K562 (cell line): ENCODE data around the gene PPM1D. TPM values are rescaled to one million over a fixed set of nuclear protein-coding genes. Genes with fewer than 3 reads are reported as not detected.

Source experiments
- ADNP ChIP-seq: fragments of 200-800 bp; sonication (Bioruptor generic); IDR thresholded peaks from 2 replicates; pipeline ENCODE4 v1.6.1; 2016; ENCODE audit warnings: missing genetic modification characterization, missing compliant biosample characterization
- FOXJ2 ChIP-seq: fragments of 200-800 bp; sonication (Bioruptor generic); IDR thresholded peaks from 2 replicates; pipeline ENCODE4 v1.6.1; 2016; ENCODE audit warnings: missing genetic modification characterization, missing compliant biosample characterization
- GTF2A2 ChIP-seq: IDR thresholded peaks from 2 replicates; pipeline ENCODE4 v1.6.1; 2016; ENCODE audit warnings: mild to moderate bottlenecking, missing genetic modification characterization, missing compliant biosample characterization
- HDAC8 ChIP-seq: fragments of 450-650 bp; IDR thresholded peaks from 2 replicates; pipeline ENCODE4 v1.6.1; 2016; ENCODE audit warnings: mild to moderate bottlenecking, missing genetic modification characterization, moderate library complexity, missing compliant biosample characterization
- L3MBTL2 ChIP-seq: fragments of 450-650 bp; IDR thresholded peaks from 2 replicates; pipeline ENCODE4 v1.6.1; 2016; ENCODE audit warnings: mild to moderate bottlenecking, moderate library complexity
- LCOR ChIP-seq: sonication (generic); formaldehyde crosslinking; IDR thresholded peaks from 2 replicates; pipeline ENCODE4 v1.8.0; 2022; ENCODE audit warnings: mild to moderate bottlenecking, missing genetic modification reagents
- MCM5 ChIP-seq: fragments of 450-650 bp; IDR thresholded peaks from 2 replicates; pipeline ENCODE4 v1.6.1; 2016; ENCODE audit warnings: low read depth
- MEF2D ChIP-seq: conservative IDR thresholded peaks from 2 replicates; pipeline ENCODE4 v1.6.1; 2016; ENCODE audit warnings: low read depth, missing genetic modification characterization, missing compliant biosample characterization
- NFE2 ChIP-seq: IDR thresholded peaks from 2 replicates; pipeline ENCODE4 v1.6.1; 2014; ENCODE audit warnings: antibody characterized with exemption, low read depth
- NFE2L1 ChIP-seq: fragments of 450-650 bp; IDR thresholded peaks from 2 replicates; pipeline ENCODE4 v1.6.1; 2016; ENCODE audit warnings: missing genetic modification characterization, low read depth, mild to moderate bottlenecking, missing compliant biosample characterization, moderate library complexity, borderline replicate concordance
- SIRT6 ChIP-seq: IDR thresholded peaks from one replicate; pipeline ENCODE4 v1.6.1; 2012; ENCODE audit warnings: low read depth, mild to moderate bottlenecking, control low read depth, inconsistent platforms, low read length, moderate library complexity
- SMARCE1 ChIP-seq: fragments of 450-650 bp; IDR thresholded peaks from 2 replicates; pipeline ENCODE4 v1.7.1; 2016; ENCODE audit warnings: mild to moderate bottlenecking
- SRF ChIP-seq, 2 experiments: fragments of 250-450, 450-650 bp in 1 of 2; sonication (Bioruptor Pico) in 1 of 2; sonication (generic) in 1 of 2; formaldehyde crosslinking; IDR thresholded peaks; 2 replicates each; pipeline versions ENCODE4 v1.5.0 to v1.5.1; 2020 to 2022; ENCODE audit warnings: mild to moderate bottlenecking in 1 of 2, missing genetic modification reagents in 1 of 2
- YBX1 ChIP-seq: fragments of 450-650 bp; IDR thresholded peaks from 2 replicates; pipeline ENCODE4 v1.7.1; 2016; ENCODE audit warnings: mild to moderate bottlenecking
- ZKSCAN8 ChIP-seq: fragments of 200-800 bp; sonication (Bioruptor generic); IDR thresholded peaks from 2 replicates; pipeline ENCODE4 v1.6.1; 2016; ENCODE audit warnings: missing genetic modification characterization, missing compliant biosample characterization
- ZNF184 ChIP-seq: sonication (generic); formaldehyde crosslinking; IDR thresholded peaks from 2 replicates; pipeline ENCODE4 v1.5.0; 2020; ENCODE audit warnings: missing genetic modification reagents
- ZNF212 ChIP-seq: fragments of 450-650 bp; formaldehyde crosslinking; IDR thresholded peaks from 2 replicates; pipeline ENCODE4 v1.4.0; 2020; ENCODE audit warnings: mild to moderate bottlenecking
- ZNF316 ChIP-seq: fragments of 450-650 bp; IDR thresholded peaks from 2 replicates; pipeline ENCODE4 v1.6.1; 2016
- ZNF561 ChIP-seq: fragments of 450-650 bp; formaldehyde crosslinking; conservative IDR thresholded peaks from 2 replicates; pipeline ENCODE4 v1.4.0; 2020; ENCODE audit warnings: mild to moderate bottlenecking, moderate library complexity
- polyA plus RNA-seq, 8 experiments: library from polyadenylated mRNA; depleted of rRNA in 4 of 8; stranded (reverse) in 5 of 8; unstranded in 3 of 8; fragments of >200 nt; fragmentation: Nextera tagmentation in 2 of 8; fragmentation: Illumina TruSeq in 1 of 8; extraction: Ambion mirVana in 2 of 8; extraction: Trizol in 1 of 8; gene quantifications; 2 replicates each; pipeline versions ENCODE4 v1.2.1 to v1.2.3, GENCODE V29; 2011 to 2014; ENCODE audit warnings: inconsistent platforms in 1 of 8, missing spikeins in 1 of 8
- total RNA-seq, 7 experiments: library from RNA; depleted of rRNA in 6 of 7; stranded (reverse); fragments of >200 nt in 6 of 7; fragmentation: Illumina TruSeq in 2 of 7; extraction: Trizol in 2 of 7; gene quantifications; 2 replicates each; pipeline versions ENCODE4 v1.2.1 to v1.2.3, GENCODE V29; 2011 to 2021; ENCODE audit warnings: low replicate concordance in 1 of 7
- TF ChIP-seq, protein P1 (sequence below): sonication (generic); formaldehyde crosslinking; IDR thresholded peaks from 2 replicates; pipeline ENCODE4 v1.8.1; 2023; ENCODE audit warnings: mild to moderate bottlenecking, missing genetic modification reagents
- TF ChIP-seq, protein P2 (sequence below): IDR thresholded peaks from 2 replicates; pipeline ENCODE4 v1.6.1; 2011; ENCODE audit not compliant: insufficient read length; ENCODE audit errors: extremely low read depth
- TF ChIP-seq, protein P3 (sequence below): fragments of 450-650 bp; IDR thresholded peaks from 2 replicates; pipeline ENCODE4 v1.6.1; 2017; ENCODE audit warnings: mild to moderate bottlenecking, moderate library complexity
- TF ChIP-seq, protein P4 (sequence below): fragments of 450-650 bp; IDR thresholded peaks from 2 replicates; pipeline ENCODE4 v1.6.1; 2016; ENCODE audit warnings: borderline replicate concordance
- TF ChIP-seq, protein P5 (sequence below): sonication (generic); formaldehyde crosslinking; IDR thresholded peaks from 2 replicates; pipeline ENCODE4 v1.8.0; 2022; ENCODE audit warnings: missing genetic modification reagents, mild to moderate bottlenecking, borderline replicate concordance

PPM1D gene
- total and polyA plus RNA-seq, 9 of the 15 experiments (the other 6 are each of a cell fraction or from before 2014, with no cell fraction given): 2.1 to 19.0 (median 7.8) TPM

DNA sequence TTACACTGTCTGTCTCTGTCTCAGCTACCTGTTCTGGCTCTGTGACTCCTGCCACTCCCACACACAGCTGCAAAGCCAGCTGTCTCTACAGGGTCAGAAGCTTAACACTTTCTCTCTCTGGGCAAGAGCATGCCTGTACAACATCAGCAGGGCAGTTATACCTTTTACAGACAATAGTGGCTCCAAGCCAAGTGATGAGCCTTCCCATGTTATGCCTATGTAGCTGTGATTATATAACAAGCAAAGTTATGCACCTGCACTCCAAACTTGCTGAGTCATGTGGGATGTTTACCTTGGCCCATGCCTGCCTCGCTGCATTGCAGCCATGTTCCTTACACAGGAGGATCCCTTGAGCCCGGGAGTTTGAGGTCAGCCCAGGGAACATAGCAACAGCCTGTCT lies 42.2 kb upstream of the PPM1D start (continued):
- TF ChIP-seq, protein P1, sequence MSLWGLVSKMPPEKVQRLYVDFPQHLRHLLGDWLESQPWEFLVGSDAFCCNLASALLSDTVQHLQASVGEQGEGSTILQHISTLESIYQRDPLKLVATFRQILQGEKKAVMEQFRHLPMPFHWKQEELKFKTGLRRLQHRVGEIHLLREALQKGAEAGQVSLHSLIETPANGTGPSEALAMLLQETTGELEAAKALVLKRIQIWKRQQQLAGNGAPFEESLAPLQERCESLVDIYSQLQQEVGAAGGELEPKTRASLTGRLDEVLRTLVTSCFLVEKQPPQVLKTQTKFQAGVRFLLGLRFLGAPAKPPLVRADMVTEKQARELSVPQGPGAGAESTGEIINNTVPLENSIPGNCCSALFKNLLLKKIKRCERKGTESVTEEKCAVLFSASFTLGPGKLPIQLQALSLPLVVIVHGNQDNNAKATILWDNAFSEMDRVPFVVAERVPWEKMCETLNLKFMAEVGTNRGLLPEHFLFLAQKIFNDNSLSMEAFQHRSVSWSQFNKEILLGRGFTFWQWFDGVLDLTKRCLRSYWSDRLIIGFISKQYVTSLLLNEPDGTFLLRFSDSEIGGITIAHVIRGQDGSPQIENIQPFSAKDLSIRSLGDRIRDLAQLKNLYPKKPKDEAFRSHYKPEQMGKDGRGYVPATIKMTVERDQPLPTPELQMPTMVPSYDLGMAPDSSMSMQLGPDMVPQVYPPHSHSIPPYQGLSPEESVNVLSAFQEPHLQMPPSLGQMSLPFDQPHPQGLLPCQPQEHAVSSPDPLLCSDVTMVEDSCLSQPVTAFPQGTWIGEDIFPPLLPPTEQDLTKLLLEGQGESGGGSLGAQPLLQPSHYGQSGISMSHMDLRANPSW (CRISPR knock-in tag): no peak
- TF ChIP-seq, protein P2, sequence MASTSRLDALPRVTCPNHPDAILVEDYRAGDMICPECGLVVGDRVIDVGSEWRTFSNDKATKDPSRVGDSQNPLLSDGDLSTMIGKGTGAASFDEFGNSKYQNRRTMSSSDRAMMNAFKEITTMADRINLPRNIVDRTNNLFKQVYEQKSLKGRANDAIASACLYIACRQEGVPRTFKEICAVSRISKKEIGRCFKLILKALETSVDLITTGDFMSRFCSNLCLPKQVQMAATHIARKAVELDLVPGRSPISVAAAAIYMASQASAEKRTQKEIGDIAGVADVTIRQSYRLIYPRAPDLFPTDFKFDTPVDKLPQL: no peak
- TF ChIP-seq, protein P3, sequence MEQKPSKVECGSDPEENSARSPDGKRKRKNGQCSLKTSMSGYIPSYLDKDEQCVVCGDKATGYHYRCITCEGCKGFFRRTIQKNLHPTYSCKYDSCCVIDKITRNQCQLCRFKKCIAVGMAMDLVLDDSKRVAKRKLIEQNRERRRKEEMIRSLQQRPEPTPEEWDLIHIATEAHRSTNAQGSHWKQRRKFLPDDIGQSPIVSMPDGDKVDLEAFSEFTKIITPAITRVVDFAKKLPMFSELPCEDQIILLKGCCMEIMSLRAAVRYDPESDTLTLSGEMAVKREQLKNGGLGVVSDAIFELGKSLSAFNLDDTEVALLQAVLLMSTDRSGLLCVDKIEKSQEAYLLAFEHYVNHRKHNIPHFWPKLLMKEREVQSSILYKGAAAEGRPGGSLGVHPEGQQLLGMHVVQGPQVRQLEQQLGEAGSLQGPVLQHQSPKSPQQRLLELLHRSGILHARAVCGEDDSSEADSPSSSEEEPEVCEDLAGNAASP: no peak
- TF ChIP-seq SRF (CRISPR knock-in tag; IDR thresholded peaks at IDR 0.05) (no peak), HDAC8 (no peak), L3MBTL2 (no peak), SMARCE1 (no peak), ZKSCAN8 (no peak), ZNF212 (CRISPR knock-in tag) (no peak), ADNP (tag) (no peak), MEF2D (tag) (no peak), ZNF184 (no peak), NFE2 (peak; percentile 51; the same call in 1 of the 2 replicates), FOXJ2 (no peak), LCOR (no peak), MCM5 (no peak), ZNF316 (peak; percentile 58), ZNF561 (CRISPR knock-in tag) (no peak), GTF2A2 (tag) (no peak), NFE2L1 (tag) (0 out of 2 replicates have a peak, but pooled peaks have one; percentile 14), SIRT6 (no peak), YBX1 (no peak)
- TF ChIP-seq, protein P4, sequence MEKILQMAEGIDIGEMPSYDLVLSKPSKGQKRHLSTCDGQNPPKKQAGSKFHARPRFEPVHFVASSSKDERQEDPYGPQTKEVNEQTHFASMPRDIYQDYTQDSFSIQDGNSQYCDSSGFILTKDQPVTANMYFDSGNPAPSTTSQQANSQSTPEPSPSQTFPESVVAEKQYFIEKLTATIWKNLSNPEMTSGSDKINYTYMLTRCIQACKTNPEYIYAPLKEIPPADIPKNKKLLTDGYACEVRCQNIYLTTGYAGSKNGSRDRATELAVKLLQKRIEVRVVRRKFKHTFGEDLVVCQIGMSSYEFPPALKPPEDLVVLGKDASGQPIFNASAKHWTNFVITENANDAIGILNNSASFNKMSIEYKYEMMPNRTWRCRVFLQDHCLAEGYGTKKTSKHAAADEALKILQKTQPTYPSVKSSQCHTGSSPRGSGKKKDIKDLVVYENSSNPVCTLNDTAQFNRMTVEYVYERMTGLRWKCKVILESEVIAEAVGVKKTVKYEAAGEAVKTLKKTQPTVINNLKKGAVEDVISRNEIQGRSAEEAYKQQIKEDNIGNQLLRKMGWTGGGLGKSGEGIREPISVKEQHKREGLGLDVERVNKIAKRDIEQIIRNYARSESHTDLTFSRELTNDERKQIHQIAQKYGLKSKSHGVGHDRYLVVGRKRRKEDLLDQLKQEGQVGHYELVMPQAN: no peak
- TF ChIP-seq, protein P5, sequence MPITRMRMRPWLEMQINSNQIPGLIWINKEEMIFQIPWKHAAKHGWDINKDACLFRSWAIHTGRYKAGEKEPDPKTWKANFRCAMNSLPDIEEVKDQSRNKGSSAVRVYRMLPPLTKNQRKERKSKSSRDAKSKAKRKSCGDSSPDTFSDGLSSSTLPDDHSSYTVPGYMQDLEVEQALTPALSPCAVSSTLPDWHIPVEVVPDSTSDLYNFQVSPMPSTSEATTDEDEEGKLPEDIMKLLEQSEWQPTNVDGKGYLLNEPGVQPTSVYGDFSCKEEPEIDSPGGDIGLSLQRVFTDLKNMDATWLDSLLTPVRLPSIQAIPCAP: no peak
